Measurements from ENCODE around the gene BPTF.

DNA sequence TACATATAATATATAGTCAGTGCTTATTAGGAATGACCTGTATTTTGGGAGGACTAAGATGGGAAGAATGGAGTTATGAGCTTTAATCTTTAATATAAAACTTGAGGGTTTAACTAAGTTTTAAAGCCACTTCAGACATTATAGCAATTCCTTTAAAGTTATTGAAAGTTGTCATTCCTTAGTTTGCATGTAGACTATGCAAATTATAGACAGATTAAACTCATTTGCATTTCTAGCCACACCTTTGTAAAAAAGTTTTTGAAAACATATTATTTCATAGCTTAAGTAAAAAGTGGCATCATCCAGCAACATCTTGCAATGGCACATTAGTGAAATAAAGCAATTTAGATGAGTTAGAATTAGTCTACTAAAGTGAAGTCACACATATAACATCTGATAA lies 121.2 kb downstream of the BPTF start:
- TF ChIP-seq CTCF (IDR thresholded peaks at IDR 0.05) (no peak), EZH2phosphoT487 (IDR thresholded peaks at IDR 0.05) (no peak), EZH2 (IDR thresholded peaks at IDR 0.05) (no peak)
